AG20443 (cell line): Measurements from ENCODE around the gene DCHS2.
A peak's percentile ranks its signal among the peaks of the same experiment; 100 is the strongest.
"Not testable (repeated sequence)": the region's sequence is repeated elsewhere in the genome, so short reads cannot be mapped to it uniquely, and the experiment has no call there.

Experiments used
- DNase-seq: peaks from one replicate; pipeline ENCODE4 v3.0.0; 2012; ENCODE audit warnings: low spot score, mixed read lengths

The DCHS2 gene

DNA sequence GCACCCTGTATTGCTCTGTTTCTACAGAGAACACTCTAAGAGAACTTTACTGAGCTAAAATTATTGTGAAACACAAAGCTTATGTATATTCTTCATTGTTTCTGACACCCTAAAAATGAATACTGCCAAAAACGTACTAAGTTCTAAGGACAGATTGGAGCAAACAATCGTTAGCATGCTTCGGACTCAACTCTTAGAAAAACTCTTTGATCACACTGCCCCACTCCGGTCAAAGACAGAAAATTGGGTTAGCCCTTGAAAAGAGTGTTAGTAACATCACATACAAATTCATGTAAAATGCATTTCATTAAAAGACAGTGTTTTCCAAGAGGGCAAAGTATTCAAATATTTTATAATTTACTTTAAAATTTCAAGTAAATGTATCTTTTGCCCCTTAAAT lies 177.4 kb downstream of the DCHS2 start:
- peak; percentile 52 for DNase-seq

DNA sequence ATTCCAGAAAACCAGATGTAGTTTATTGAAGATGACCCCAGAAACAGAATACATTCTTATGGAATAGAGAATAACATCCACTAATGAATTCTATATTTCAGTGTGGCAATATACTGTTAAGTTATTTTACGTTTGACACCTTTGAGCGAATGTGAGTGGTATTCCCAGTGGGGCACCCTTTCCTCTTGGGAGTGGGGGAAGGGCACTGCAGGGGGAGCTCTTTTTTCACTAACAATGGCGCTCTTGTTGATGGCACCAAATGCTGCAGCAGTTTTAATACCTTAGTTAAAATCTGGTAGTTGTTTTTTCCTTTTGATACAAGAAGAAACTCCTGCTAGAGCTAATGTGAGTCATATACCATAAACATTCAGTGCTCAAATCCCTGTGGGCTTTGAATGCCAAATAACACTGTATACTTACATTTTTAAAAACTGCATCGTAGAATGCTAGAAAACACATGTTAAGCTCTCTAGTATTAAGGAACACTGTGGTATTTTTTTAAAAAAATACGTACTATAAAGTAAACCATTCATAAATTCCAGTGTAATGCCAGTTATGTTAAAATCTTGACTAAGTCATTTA lies 178.5 kb downstream of the DCHS2 start:
- DNase-seq: no peak

GRCh38 chr4:154312246-154312645 lies 179.4 kb downstream of the DCHS2 start:
- no peak for DNase-seq

DNA sequence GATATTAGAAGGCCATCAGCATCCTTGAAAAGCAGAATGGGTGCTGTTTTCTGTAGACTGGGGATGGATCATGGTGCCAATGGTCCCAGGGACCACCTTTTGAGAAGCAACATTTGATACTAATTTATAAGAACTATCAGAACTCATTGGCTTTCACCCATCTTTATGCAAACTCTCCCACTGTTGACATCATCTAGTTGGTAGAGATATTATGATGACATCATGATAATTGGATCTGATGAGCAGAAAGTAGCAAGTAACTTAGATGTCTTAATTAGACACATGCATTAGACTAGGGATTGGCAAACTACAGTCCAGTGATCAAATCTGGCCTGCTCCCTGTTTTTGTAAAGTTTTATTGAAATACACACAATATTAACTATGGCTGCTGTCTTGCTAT lies 181.0 kb downstream of the DCHS2 start:
- DNase-seq: no peak

GRCh38 chr4:154308207-154308606 lies 183.4 kb downstream of the DCHS2 start:
- DNase-seq: no peak

- DNase-seq: peak; percentile 11
These were observed 184.1 kb downstream of the DCHS2 start for GRCh38 chr4:154307451-154307850.

DNA sequence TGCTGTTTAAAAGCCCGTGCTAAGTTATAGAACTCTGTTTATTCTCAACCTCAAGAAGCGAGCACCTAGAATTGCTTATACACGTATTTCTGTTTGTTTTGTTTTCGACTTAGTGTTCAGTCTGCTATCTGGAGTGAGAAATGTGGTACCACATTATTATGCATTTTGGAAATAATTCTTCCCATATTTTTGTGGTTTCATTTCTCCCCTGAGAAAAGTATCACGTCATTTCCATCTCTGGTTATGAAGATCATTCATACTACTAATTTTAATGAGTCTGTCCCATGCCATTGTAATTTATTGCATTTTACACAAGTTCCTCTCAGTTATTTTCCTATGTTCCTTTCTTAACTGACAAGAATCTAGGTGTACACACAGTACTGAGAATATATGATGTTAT lies 186.0 kb downstream of the DCHS2 start:
- peak; percentile 40 for DNase-seq

DNA sequence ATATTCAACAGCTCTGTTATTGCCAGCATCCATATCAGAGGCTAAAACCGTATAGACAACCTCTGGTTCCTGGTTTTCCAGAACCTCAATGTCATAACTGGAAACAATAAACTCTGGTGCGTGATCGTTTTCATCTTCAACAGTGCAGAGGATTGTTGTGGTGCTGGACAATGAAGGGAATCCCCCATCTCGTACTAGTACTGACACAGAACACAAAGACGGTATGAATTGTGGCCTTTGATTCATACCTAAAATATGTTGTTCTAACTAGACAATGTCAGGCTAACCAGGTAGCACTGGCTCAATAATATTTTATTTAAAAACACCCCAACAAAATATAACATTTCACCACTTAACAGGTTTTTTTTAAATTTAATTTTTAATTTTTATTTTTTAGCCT lies 186.9 kb downstream of the DCHS2 start:
- no peak for DNase-seq

- no peak for DNase-seq
These were observed 196.8 kb downstream of the DCHS2 start for GRCh38 chr4:154294652-154295350.

- no peak for DNase-seq
These were observed 198.2 kb downstream of the DCHS2 start for GRCh38 chr4:154293427-154293826.

GRCh38 chr4:154292589-154292988 lies 199.0 kb downstream of the DCHS2 start:
- no peak for DNase-seq

GRCh38 chr4:154277172-154277571 lies 214.4 kb downstream of the DCHS2 start:
- no peak for DNase-seq

GRCh38 chr4:154276496-154276895 lies 215.1 kb downstream of the DCHS2 start:
- no peak for DNase-seq

GRCh38 chr4:154254999-154255398 lies 236.6 kb downstream of the DCHS2 start:
- DNase-seq: no peak

DNA sequence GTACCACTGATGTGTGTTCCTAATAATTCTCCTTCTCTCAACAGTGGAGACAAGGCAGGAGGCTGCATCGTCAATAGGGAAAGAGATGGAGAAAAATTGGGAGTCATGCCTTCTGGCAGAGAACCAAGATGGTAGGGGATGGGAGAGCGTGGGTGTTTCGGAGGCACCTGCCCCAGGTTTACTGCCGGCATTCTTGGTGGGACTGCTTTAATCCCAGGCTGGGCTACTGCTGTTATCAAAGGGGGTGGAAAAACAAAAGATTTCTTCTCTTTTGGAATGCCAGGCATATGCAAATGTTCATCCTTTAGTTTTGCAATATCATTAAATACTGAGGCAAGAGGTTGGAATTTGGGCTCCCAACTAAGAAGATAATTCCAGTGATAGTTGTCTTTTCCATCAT lies 257.0 kb downstream of the DCHS2 start:
- peak; percentile 20 for DNase-seq

- peak; percentile 30 for DNase-seq
These were observed 259.7 kb downstream of the DCHS2 start for GRCh38 chr4:154231806-154232478.

GRCh38 chr4:154230723-154231122 lies 260.9 kb downstream of the DCHS2 start:
- no peak for DNase-seq

- DNase-seq: no peak
These were observed 261.5 kb downstream of the DCHS2 start for GRCh38 chr4:154230091-154230490.

DNA sequence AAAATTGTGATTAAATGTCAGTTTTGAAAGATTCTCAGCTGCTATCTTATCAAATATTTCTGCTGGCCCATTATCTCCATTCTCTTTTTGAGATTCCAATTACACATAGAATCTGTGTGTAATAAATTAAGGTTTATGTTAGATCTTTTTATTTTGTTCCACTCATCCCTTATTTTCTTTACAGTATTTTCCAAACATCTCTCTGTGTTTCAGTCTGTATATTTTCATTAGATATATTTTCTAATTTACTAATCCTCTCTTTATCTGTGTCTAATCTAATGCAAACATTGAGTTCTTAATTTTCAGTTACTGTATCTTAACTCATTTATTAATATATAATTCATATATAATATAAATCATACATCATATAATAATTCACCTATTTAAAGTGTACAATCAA lies 268.7 kb downstream of the DCHS2 start:
- no peak for DNase-seq

GRCh38 chr4:154218051-154218450 lies 273.5 kb downstream of the DCHS2 start:
- no peak for DNase-seq

- not testable (repeated sequence) for DNase-seq
These were observed 274.2 kb downstream of the DCHS2 start for GRCh38 chr4:154217384-154217783.

DNA sequence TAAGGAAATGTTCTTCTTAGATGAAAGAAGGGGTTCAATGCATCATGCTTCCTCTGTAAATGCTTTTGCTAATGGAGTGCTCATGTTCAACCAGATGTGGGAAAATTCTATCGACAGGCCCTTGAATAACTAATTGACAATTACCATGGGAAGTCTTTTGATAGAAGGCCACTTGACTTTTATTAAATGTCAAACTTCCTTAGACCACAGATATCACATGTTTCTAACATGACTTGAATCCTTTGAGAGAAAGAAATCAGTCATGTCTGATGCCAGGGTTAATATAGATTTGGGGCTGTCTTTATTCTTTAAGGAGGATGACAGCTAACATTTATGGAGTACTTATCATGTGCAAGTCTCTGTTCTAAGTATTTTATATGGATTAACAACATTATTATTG lies 280.1 kb downstream of the DCHS2 start:
- DNase-seq: no peak

DNA sequence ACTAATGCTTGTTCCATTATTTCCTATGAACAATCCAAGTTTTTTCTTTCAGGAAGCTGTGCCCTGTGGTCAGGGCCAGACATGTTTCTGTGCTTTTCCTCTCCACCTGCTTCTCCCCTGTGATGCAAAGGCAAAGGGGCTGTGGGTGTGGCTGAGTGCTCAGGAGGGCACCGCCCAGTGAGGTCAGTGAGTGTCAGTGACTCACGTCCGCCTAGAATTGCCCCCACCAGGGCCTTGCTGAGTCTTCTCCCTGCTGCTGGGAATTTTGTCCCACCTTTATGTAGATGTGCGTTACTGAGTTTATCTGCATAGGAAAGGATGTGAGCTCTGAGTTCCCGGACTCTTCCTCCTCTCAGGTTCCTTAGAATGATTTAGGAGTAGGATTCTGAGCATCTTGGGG lies 283.2 kb downstream of the DCHS2 start:
- DNase-seq: peak; percentile 57

GRCh38 chr4:154205471-154205870 lies 286.1 kb downstream of the DCHS2 start:
- DNase-seq: no peak
